ENCODE measurements around the gene GCNT2.
A peak's percentile ranks its signal among the peaks of the same experiment; 100 is the strongest.

The GCNT2 gene

GRCh38 chr6:10585209-10585845, 64.2 kb downstream of the GCNT2 start:
- Histone ChIP-seq H3K9me3 (ENCODE audit: control insufficient read depth, low read length) (no peaks in the 10 kb centered on the region), H3K4me1 (ENCODE audit: control insufficient read depth, insufficient read depth, low read length) (peaks cover 41% of the 10 kb centered on the region), H3K4me3 (ENCODE audit: insufficient read depth, low read depth, low read length) (peak overlapping the region; percentile 32), H3K27me3 (ENCODE audit: control insufficient read depth, insufficient read depth, low read length, poor library complexity, severe bottlenecking) (no peaks in the 10 kb centered on the region), H3K36me3 (ENCODE audit: control insufficient read depth, insufficient read depth, low read length) (no peaks in the 10 kb centered on the region), H3K27ac (ENCODE audit: insufficient read depth, low read depth, low read length, poor library complexity, severe bottlenecking) (peak overlapping the region; percentile 83)
- WGBS, 2 experiments, result 12 to 13% methylated on average over 13 of the region's 13 CpGs

DNA sequence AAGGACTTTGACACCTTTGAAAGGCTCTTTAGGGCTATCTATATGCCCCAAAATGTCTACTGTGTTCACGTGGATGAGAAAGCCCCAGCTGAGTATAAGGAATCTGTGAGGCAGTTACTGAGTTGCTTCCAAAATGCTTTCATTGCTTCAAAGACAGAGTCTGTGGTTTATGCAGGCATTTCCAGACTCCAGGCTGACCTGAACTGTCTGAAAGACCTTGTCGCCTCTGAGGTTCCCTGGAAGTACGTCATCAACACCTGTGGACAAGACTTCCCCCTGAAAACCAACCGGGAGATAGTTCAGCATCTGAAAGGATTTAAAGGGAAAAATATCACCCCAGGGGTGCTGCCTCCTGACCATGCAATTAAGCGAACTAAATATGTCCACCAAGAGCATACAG, 65.2 kb downstream of the GCNT2 start:
- H3K9me3 ChIP-seq (ENCODE audit: control insufficient read depth, low read length), result no peaks in the 10 kb centered on the region
- no peaks in the 10 kb centered on the region for H3K36me3 ChIP-seq (ENCODE audit: control insufficient read depth, insufficient read depth, low read length)
- H3K4me1 ChIP-seq (ENCODE audit: control insufficient read depth, insufficient read depth, low read length), result peaks cover 37% of the 10 kb centered on the region
- H3K27me3 ChIP-seq (ENCODE audit: control insufficient read depth, insufficient read depth, low read length, poor library complexity, severe bottlenecking), result no peaks in the 10 kb centered on the region
- peak overlapping the region; percentile 32 for H3K4me3 ChIP-seq (ENCODE audit: insufficient read depth, low read depth, low read length)
- 5 to 7% methylated on average over 4 to 5 of the region's 5 CpGs for WGBS, 2 experiments
- H3K27ac ChIP-seq (ENCODE audit: insufficient read depth, low read depth, low read length, poor library complexity, severe bottlenecking), result no peak overlapping the region

DNA sequence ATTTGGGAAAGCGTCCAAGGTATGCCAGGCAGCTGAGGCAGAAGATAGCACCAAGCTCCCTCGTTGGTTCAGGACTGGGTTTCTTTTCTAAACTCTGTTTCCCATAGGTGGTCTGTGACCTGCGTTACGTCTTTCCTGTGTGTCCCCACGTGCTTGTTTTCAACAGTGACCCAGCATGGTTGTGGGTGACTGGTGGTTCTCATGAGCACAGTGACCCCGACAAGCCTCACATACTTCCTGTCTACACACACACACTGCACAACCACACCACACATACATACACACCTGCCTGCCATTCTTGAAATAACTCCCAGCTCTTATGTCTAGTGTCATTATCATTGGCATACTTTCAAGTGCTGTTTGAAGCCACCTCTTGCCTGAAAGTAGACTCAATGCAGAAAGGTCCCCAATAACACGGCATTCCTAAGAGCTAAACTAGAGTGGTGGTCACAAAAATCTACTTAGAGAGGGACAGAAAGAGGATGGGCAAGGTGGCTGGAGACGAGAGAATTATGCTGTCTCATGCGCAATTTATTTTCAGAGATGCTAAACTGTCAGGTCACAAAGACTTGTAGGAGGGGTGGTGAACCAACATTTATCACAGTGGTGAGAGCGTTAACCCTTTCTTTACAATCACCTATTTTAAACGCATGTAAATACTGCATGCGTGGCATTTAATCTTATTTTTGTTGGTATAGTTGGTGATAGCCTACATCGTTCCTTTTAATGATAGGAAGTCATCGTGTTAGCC, 66.7 kb downstream of the GCNT2 start:
- H3K4me3 ChIP-seq (ENCODE audit: insufficient read depth, low read depth, low read length), result peak overlapping the region; percentile 32
- H3K4me1 ChIP-seq (ENCODE audit: control insufficient read depth, insufficient read depth, low read length), result peaks cover 43% of the 10 kb centered on the region
- H3K36me3 ChIP-seq (ENCODE audit: control insufficient read depth, insufficient read depth, low read length), result no peaks in the 10 kb centered on the region
- H3K27ac ChIP-seq (ENCODE audit: insufficient read depth, low read depth, low read length, poor library complexity, severe bottlenecking), result no peak overlapping the region
- no peaks in the 10 kb centered on the region for H3K27me3 ChIP-seq (ENCODE audit: control insufficient read depth, insufficient read depth, low read length, poor library complexity, severe bottlenecking)
- 30 to 31% methylated on average over 13 to 14 of the region's 14 CpGs for WGBS, 2 experiments
- no peaks in the 10 kb centered on the region for H3K9me3 ChIP-seq (ENCODE audit: control insufficient read depth, low read length)

DNA sequence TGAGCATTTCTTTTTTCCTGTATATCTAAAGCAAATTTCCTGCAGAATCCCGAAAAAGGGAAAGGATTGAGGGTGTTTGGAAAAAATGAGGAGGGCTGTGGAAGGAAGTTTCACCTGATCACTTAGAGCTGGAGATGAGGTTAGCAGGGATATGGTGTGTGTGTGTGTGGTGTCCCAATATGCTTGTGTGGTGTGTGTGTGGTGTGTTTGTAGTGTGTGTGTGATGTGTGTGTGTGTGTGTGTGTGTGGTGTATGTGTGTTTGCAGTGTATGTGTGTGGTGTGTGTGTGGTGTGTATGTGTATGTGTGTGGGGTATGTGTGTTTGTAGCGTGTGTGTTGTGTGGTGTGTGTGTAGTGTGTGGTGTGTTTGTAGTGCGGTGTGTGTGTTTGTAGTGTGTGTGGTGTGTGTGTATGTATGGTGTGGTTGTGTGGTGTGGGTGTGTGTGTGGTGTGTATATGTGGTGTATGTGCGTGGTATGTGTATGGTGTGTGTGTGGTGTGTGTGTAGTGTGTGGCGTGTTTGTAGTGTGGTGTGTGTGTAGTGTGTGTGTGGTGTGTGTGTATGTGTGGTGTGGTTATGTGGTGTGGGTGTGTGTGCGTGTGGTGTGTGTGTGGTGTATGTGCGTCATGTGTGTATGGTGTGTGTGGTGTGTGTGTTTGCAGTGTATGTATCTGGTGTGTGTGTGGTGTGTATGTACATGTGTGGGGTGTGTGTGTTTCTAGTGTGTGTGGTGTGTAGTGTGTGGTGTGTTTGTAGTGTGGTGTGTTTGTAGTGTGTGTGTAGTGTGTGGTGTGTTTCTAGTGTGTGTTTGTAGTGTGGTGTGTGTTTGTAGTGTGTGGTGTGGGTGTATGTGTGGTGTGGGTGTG, 67.6 kb downstream of the GCNT2 start:
- no peaks in the 10 kb centered on the region for H3K9me3 ChIP-seq (ENCODE audit: control insufficient read depth, low read length)
- WGBS, 2 experiments, result 83 to 85% methylated on average over 7 of the region's 7 CpGs
- H3K27ac ChIP-seq (ENCODE audit: insufficient read depth, low read depth, low read length, poor library complexity, severe bottlenecking), result no peak overlapping the region
- peaks cover 33% of the 10 kb centered on the region for H3K4me1 ChIP-seq (ENCODE audit: control insufficient read depth, insufficient read depth, low read length)
- H3K4me3 ChIP-seq (ENCODE audit: insufficient read depth, low read depth, low read length), result peak overlapping the region; percentile 32
- no peaks in the 10 kb centered on the region for H3K36me3 ChIP-seq (ENCODE audit: control insufficient read depth, insufficient read depth, low read length)
- no peaks in the 10 kb centered on the region for H3K27me3 ChIP-seq (ENCODE audit: control insufficient read depth, insufficient read depth, low read length, poor library complexity, severe bottlenecking)

- no peaks in the 10 kb centered on the region for H3K9me3 ChIP-seq (ENCODE audit: control insufficient read depth, low read length)
- no peaks in the 10 kb centered on the region for H3K36me3 ChIP-seq (ENCODE audit: control insufficient read depth, insufficient read depth, low read length)
- H3K27ac ChIP-seq (ENCODE audit: insufficient read depth, low read depth, low read length, poor library complexity, severe bottlenecking), result no peak overlapping the region
- H3K4me3 ChIP-seq (ENCODE audit: insufficient read depth, low read depth, low read length), result no peak overlapping the region
- no peaks in the 10 kb centered on the region for H3K27me3 ChIP-seq (ENCODE audit: control insufficient read depth, insufficient read depth, low read length, poor library complexity, severe bottlenecking)
- 84 to 90% methylated on average over 2 of the region's 2 CpGs for WGBS, 2 experiments
- peaks cover 28% of the 10 kb centered on the region for H3K4me1 ChIP-seq (ENCODE audit: control insufficient read depth, insufficient read depth, low read length)
Measured at GRCh38 chr6:10589429-10589727, 68.2 kb downstream of the GCNT2 start.

DNA sequence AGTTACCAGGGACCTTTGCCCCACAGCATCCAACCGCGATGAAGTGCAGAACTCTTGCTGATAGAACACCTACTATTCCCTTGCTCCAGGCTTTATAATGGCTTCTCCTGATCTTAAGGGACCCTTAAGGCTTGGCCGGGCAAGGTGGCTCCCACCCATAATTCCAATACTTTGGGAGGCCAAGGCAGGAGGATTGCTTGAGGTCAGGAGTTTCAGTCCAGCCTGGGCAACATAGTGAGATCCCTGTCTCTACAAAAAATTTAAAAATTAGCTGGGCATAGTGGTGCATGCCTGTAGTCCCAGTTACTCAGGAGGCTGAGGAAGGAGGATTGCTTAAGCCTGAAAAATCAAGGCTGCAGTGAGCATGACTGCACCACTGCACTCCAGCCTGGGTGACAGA, 68.8 kb downstream of the GCNT2 start:
- 91 to 95% methylated on average over 3 of the region's 3 CpGs for WGBS, 2 experiments
- Histone ChIP-seq H3K27me3 (ENCODE audit: control insufficient read depth, insufficient read depth, low read length, poor library complexity, severe bottlenecking) (no peaks in the 10 kb centered on the region), H3K4me1 (ENCODE audit: control insufficient read depth, insufficient read depth, low read length) (peaks cover 21% of the 10 kb centered on the region), H3K36me3 (ENCODE audit: control insufficient read depth, insufficient read depth, low read length) (no peaks in the 10 kb centered on the region), H3K9me3 (ENCODE audit: control insufficient read depth, low read length) (no peaks in the 10 kb centered on the region), H3K27ac (ENCODE audit: insufficient read depth, low read depth, low read length, poor library complexity, severe bottlenecking) (no peak overlapping the region), H3K4me3 (ENCODE audit: insufficient read depth, low read depth, low read length) (no peak overlapping the region)

DNA sequence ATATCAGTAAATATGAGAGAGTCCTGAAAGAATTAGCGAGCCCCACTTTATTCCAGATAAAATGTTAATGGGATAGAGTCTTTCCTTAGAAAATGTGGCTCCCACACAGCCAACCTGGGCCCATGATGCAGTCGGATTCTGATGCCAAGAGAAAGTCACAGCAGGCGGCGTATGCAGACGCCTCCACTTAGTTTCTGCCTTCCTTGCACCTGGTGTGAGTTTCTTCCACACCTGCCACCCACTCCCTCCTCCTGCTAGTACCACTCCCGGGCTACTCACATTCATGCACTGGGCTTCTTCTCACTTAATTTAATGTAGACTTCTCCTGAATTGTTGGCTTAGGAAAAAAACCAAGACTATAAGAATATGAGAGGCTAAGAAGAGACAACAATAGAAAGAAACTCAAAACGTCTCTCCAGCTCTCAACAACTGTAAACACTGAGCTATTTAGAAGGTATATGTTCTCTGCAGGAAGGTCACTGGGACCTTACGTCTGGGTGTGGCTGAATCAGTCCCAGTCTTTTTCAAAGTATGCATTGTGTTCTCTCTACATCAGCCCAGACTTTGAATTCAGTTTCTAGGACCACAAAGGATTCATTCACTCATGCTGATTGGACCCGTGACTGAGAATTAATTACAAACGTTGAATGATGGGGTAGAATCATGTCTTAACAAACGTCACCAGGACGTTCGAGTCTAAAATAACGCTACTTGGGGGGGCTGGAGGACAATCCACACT, 70.4 kb downstream of the GCNT2 start:
- 76% methylated on average over 13 to 14 of the region's 14 CpGs for WGBS, 2 experiments
- no peaks in the 10 kb centered on the region for H3K27me3 ChIP-seq (ENCODE audit: control insufficient read depth, insufficient read depth, low read length, poor library complexity, severe bottlenecking)
- no peaks in the 10 kb centered on the region for H3K36me3 ChIP-seq (ENCODE audit: control insufficient read depth, insufficient read depth, low read length)
- H3K9me3 ChIP-seq (ENCODE audit: control insufficient read depth, low read length), result no peaks in the 10 kb centered on the region
- H3K4me3 ChIP-seq (ENCODE audit: insufficient read depth, low read depth, low read length), result no peak overlapping the region
- H3K27ac ChIP-seq (ENCODE audit: insufficient read depth, low read depth, low read length, poor library complexity, severe bottlenecking), result no peak overlapping the region
- H3K4me1 ChIP-seq (ENCODE audit: control insufficient read depth, insufficient read depth, low read length), result peaks cover 10% of the 10 kb centered on the region

- no peak overlapping the region for H3K27ac ChIP-seq (ENCODE audit: insufficient read depth, low read depth, low read length, poor library complexity, severe bottlenecking)
- 59 to 64% methylated on average over 11 of the region's 11 CpGs for WGBS, 2 experiments
- H3K4me3 ChIP-seq (ENCODE audit: insufficient read depth, low read depth, low read length), result no peak overlapping the region
- H3K36me3 ChIP-seq (ENCODE audit: control insufficient read depth, insufficient read depth, low read length), result no peaks in the 10 kb centered on the region
- no peaks in the 10 kb centered on the region for H3K9me3 ChIP-seq (ENCODE audit: control insufficient read depth, low read length)
- no peaks in the 10 kb centered on the region for H3K27me3 ChIP-seq (ENCODE audit: control insufficient read depth, insufficient read depth, low read length, poor library complexity, severe bottlenecking)
- peaks cover 22% of the 10 kb centered on the region for H3K4me1 ChIP-seq (ENCODE audit: control insufficient read depth, insufficient read depth, low read length)
Measured at GRCh38 chr6:10595731-10596664, 74.8 kb downstream of the GCNT2 start.

GRCh38 chr6:10597499-10598001, 76.4 kb downstream of the GCNT2 start:
- no peak overlapping the region for H3K27ac ChIP-seq (ENCODE audit: insufficient read depth, low read depth, low read length, poor library complexity, severe bottlenecking)
- H3K4me3 ChIP-seq (ENCODE audit: insufficient read depth, low read depth, low read length), result no peak overlapping the region
- no peaks in the 10 kb centered on the region for H3K27me3 ChIP-seq (ENCODE audit: control insufficient read depth, insufficient read depth, low read length, poor library complexity, severe bottlenecking)
- H3K36me3 ChIP-seq (ENCODE audit: control insufficient read depth, insufficient read depth, low read length), result no peaks in the 10 kb centered on the region
- H3K4me1 ChIP-seq (ENCODE audit: control insufficient read depth, insufficient read depth, low read length), result peaks cover 14% of the 10 kb centered on the region
- no peaks in the 10 kb centered on the region for H3K9me3 ChIP-seq (ENCODE audit: control insufficient read depth, low read length)
- WGBS, 2 experiments, result 94 to 97% methylated on average over 5 of the region's 5 CpGs

Data from ectodermal cell (in vitro differentiated cells).